K562 (cell line): Measurements from ENCODE around the gene RNASEH1. TPM values are rescaled to one million over a fixed set of nuclear protein-coding genes. Genes with fewer than 3 reads are reported as not detected.
A peak's percentile ranks its signal among the peaks of the same experiment; 100 is the strongest.

ENCODE experiments used
- E2F8 ChIP-seq: fragments of 450-650 bp; IDR thresholded peaks from 2 replicates; pipeline ENCODE4 v1.7.1; 2018; ENCODE audit warnings: mild to moderate bottlenecking, low read depth; ENCODE audit not compliant: partially characterized antibody
- EWSR1 ChIP-seq: fragments of 450-650 bp; IDR thresholded peaks from 2 replicates; pipeline ENCODE4 v1.6.1; 2018; ENCODE audit warnings: borderline replicate concordance, mild to moderate bottlenecking, low read depth, moderate library complexity; ENCODE audit not compliant: partially characterized antibody
- FOXJ2 ChIP-seq: fragments of 200-800 bp; sonication (Bioruptor generic); IDR thresholded peaks from 2 replicates; pipeline ENCODE4 v1.6.1; 2016; ENCODE audit warnings: missing genetic modification characterization, missing compliant biosample characterization
- FOXJ3 ChIP-seq: sonication (generic); formaldehyde crosslinking; IDR thresholded peaks from 2 replicates; pipeline ENCODE4 v1.4.0; 2020; ENCODE audit warnings: mild to moderate bottlenecking, missing genetic modification reagents
- HMG20A ChIP-seq: fragments of 450-650 bp; formaldehyde crosslinking; conservative IDR thresholded peaks from 2 replicates; pipeline ENCODE4 v1.4.0; 2020; ENCODE audit warnings: mild to moderate bottlenecking, mixed read lengths
- ILK ChIP-seq: fragments of 450-650 bp; IDR thresholded peaks from 2 replicates; pipeline ENCODE4 v1.6.1; 2016; ENCODE audit warnings: missing genetic modification characterization, low read depth, mild to moderate bottlenecking, missing compliant biosample characterization, moderate library complexity, borderline replicate concordance
- MAFF ChIP-seq: IDR thresholded peaks from 2 replicates; pipeline ENCODE4 v1.6.1; 2012; ENCODE audit warnings: low read length, improper control_type of control experiment
- MYNN ChIP-seq, 2 experiments: sonication (generic); formaldehyde crosslinking in 1 of 2; IDR thresholded peaks; 2 replicates each; pipeline versions ENCODE4 v1.5.0 to v1.6.1; 2016 to 2020; ENCODE audit warnings: antibody characterized with exemption in 1 of 2, missing genetic modification reagents in 1 of 2
- PHF20 ChIP-seq: fragments of 450-650 bp; IDR thresholded peaks from 2 replicates; pipeline ENCODE4 v1.6.1; 2018; ENCODE audit not compliant: partially characterized antibody
- POLR2AphosphoS5 ChIP-seq: IDR thresholded peaks from 2 replicates; pipeline ENCODE4 v1.6.1; 2011; ENCODE audit warnings: mild to moderate bottlenecking, low read depth, low read length, moderate library complexity; ENCODE audit not compliant: control insufficient read depth, insufficient read depth
- POLR2B ChIP-seq: fragments of 450-650 bp; IDR thresholded peaks from 2 replicates; pipeline ENCODE4 v1.6.1; 2018; ENCODE audit warnings: low read depth; ENCODE audit not compliant: partially characterized antibody
- RAD21 ChIP-seq, 2 experiments: fragments of 250-450 bp in 1 of 2; fragments of 450-650 bp in 1 of 2; sonication (Bioruptor Pico) in 1 of 2; formaldehyde crosslinking in 1 of 2; IDR thresholded peaks in 1 of 2; conservative IDR thresholded peaks in 1 of 2; 2 replicates each; pipeline versions ENCODE4 v1.4.0 to v1.8.0; 2020 to 2022; ENCODE audit warnings: mild to moderate bottlenecking in 2 of 2, moderate library complexity in 1 of 2
- RBM22 ChIP-seq: fragments of 200-400 bp; formaldehyde crosslinking; IDR thresholded peaks from 2 replicates; pipeline ENCODE4 v1.6.1; 2018; ENCODE audit warnings: low read length, low read depth; ENCODE audit not compliant: poor library complexity, severe bottlenecking
- SMAD1 ChIP-seq: fragments of 150-350 bp; IDR thresholded peaks from 2 replicates; pipeline ENCODE4 v1.6.1; 2014; ENCODE audit warnings: low read length, low read depth; ENCODE audit not compliant: partially characterized antibody
- SUPT5H ChIP-seq: fragments of 450-650 bp; IDR thresholded peaks from 2 replicates; pipeline ENCODE4 v1.6.1; 2016
- polyA plus RNA-seq, 8 experiments: library from polyadenylated mRNA; depleted of rRNA in 4 of 8; stranded (reverse) in 5 of 8; unstranded in 3 of 8; fragments of >200 nt; fragmentation: Nextera tagmentation in 2 of 8; fragmentation: Illumina TruSeq in 1 of 8; extraction: Ambion mirVana in 2 of 8; extraction: Trizol in 1 of 8; gene quantifications; 2 replicates each; pipeline versions ENCODE4 v1.2.1 to v1.2.3, GENCODE V29; 2011 to 2014; ENCODE audit warnings: inconsistent platforms in 1 of 8, missing spikeins in 1 of 8
- total RNA-seq, 7 experiments: library from RNA; depleted of rRNA in 6 of 7; stranded (reverse); fragments of >200 nt in 6 of 7; fragmentation: Illumina TruSeq in 2 of 7; extraction: Trizol in 2 of 7; gene quantifications; 2 replicates each; pipeline versions ENCODE4 v1.2.1 to v1.2.3, GENCODE V29; 2011 to 2021; ENCODE audit warnings: low replicate concordance in 1 of 7
- TF ChIP-seq, protein P1 (sequence below): fragments of 250-450 bp; sonication (Bioruptor Pico); IDR thresholded peaks from 2 replicates; pipeline ENCODE4 v1.8.0; 2021; ENCODE audit warnings: mild to moderate bottlenecking, moderate library complexity
- TF ChIP-seq, protein P2 (sequence below): sonication (generic); formaldehyde crosslinking; IDR thresholded peaks from 2 replicates; pipeline ENCODE4 v1.8.1; 2023; ENCODE audit warnings: mild to moderate bottlenecking, missing genetic modification reagents

RNASEH1 gene
- total and polyA plus RNA-seq, 9 of the 15 experiments (the other 6 are each of a cell fraction or from before 2014, with no cell fraction given): 25.7 to 47.5 (median 42.8) TPM

- TF ChIP-seq FOXJ2 (tag) (no peak), POLR2AphosphoS5 (peak; percentile 70), EWSR1 (peak; percentile 46), PHF20 (no peak), RAD21 (CRISPR knock-in tag; conservative IDR thresholded peaks at IDR 0.05 in 1 of 2, IDR thresholded peaks at IDR 0.05 in 1 of 2) (0 out of 4 replicates have a peak, but pooled peaks of 1 of the 2 experiments have one; percentile 2), MYNN (IDR thresholded peaks at IDR 0.05) (peak; percentile 8; the same call in 1 of the 2 replicates), MYNN (CRISPR knock-in tag; IDR thresholded peaks at IDR 0.05) (no peak), FOXJ3 (CRISPR knock-in tag) (no peak), HMG20A (CRISPR knock-in tag) (no peak), RBM22 (peak; percentile 37), SMAD1 (peak; percentile 91), SUPT5H (peak; percentile 58), MAFF (no peak), POLR2B (peak; percentile 48), ILK (tag) (no peak), E2F8 (no peak)
- TF ChIP-seq, protein P1, sequence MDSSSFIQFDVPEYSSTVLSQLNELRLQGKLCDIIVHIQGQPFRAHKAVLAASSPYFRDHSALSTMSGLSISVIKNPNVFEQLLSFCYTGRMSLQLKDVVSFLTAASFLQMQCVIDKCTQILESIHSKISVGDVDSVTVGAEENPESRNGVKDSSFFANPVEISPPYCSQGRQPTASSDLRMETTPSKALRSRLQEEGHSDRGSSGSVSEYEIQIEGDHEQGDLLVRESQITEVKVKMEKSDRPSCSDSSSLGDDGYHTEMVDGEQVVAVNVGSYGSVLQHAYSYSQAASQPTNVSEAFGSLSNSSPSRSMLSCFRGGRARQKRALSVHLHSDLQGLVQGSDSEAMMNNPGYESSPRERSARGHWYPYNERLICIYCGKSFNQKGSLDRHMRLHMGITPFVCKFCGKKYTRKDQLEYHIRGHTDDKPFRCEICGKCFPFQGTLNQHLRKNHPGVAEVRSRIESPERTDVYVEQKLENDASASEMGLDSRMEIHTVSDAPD (CRISPR knock-in tag): no peak
- TF ChIP-seq, protein P2, sequence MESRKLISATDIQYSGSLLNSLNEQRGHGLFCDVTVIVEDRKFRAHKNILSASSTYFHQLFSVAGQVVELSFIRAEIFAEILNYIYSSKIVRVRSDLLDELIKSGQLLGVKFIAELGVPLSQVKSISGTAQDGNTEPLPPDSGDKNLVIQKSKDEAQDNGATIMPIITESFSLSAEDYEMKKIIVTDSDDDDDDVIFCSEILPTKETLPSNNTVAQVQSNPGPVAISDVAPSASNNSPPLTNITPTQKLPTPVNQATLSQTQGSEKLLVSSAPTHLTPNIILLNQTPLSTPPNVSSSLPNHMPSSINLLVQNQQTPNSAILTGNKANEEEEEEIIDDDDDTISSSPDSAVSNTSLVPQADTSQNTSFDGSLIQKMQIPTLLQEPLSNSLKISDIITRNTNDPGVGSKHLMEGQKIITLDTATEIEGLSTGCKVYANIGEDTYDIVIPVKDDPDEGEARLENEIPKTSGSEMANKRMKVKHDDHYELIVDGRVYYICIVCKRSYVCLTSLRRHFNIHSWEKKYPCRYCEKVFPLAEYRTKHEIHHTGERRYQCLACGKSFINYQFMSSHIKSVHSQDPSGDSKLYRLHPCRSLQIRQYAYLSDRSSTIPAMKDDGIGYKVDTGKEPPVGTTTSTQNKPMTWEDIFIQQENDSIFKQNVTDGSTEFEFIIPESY: peak; percentile 75
Measured at GRCh38 chr2:3581367-3582262, 23.5 kb upstream of the RNASEH1 start (continued).
